OCI-LY7 (cell line): ENCODE measurements around the gene COBL.

Experiments used
- EZH2phosphoT487 ChIP-seq: fragments of 200-600 bp; sonication (generic); IDR thresholded peaks from 2 replicates; pipeline ENCODE4 v1.6.1; 2018; ENCODE audit warnings: low read depth, borderline replicate concordance, mild to moderate bottlenecking, mixed run types, antibody characterized with exemption, low read length, moderate library complexity, mixed read lengths
- TF ChIP-seq, protein P1 (sequence below): fragments of 200-600 bp; sonication (generic); conservative IDR thresholded peaks from 2 replicates; pipeline ENCODE4 v1.5.1; 2014; ENCODE audit warnings: mild to moderate bottlenecking, antibody characterized with exemption, low read length, moderate library complexity, mixed read lengths

- TF ChIP-seq, protein P1, sequence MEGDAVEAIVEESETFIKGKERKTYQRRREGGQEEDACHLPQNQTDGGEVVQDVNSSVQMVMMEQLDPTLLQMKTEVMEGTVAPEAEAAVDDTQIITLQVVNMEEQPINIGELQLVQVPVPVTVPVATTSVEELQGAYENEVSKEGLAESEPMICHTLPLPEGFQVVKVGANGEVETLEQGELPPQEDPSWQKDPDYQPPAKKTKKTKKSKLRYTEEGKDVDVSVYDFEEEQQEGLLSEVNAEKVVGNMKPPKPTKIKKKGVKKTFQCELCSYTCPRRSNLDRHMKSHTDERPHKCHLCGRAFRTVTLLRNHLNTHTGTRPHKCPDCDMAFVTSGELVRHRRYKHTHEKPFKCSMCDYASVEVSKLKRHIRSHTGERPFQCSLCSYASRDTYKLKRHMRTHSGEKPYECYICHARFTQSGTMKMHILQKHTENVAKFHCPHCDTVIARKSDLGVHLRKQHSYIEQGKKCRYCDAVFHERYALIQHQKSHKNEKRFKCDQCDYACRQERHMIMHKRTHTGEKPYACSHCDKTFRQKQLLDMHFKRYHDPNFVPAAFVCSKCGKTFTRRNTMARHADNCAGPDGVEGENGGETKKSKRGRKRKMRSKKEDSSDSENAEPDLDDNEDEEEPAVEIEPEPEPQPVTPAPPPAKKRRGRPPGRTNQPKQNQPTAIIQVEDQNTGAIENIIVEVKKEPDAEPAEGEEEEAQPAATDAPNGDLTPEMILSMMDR, result no peak
- no peak for TF ChIP-seq EZH2phosphoT487
These were observed 5.4 kb upstream of the COBL start for GRCh38 chr7:51321961-51322515.
